Smooth muscle cell (in vitro differentiated cells): Measurements from ENCODE around the gene SPATA17. TPM values are rescaled to one million over a fixed set of nuclear protein-coding genes. Genes with fewer than 3 reads are reported as not detected.

ENCODE experiments used
- DNase-seq: peaks from one replicate; lab custom pipeline; 2025; ENCODE audit not compliant: unreplicated experiment; lab: John Stamatoyannopoulos, UW
- H2AFZ ChIP-seq: fragments of 200-600 bp; sonication (generic); 2 replicates; pipeline ENCODE4 v1.6.0; 2016; ENCODE audit warnings: antibody characterized with exemption, low read depth, mild to moderate bottlenecking
- H3F3A ChIP-seq: fragments of 200-600 bp; sonication (generic); 2 replicates; pipeline ENCODE4 v1.6.0; 2017; ENCODE audit warnings: antibody characterized with exemption, low read depth
- H3K27ac ChIP-seq: fragments of 200-600 bp; sonication (generic); 2 replicates; pipeline ENCODE4 v1.5.1; 2016; ENCODE audit warnings: low read depth, mild to moderate bottlenecking
- H3K27me3 ChIP-seq: fragments of 200-600 bp; sonication (generic); 2 replicates; pipeline ENCODE4 v1.6.1; 2016; ENCODE audit warnings: low read depth, mild to moderate bottlenecking
- H3K36me3 ChIP-seq: fragments of 200-600 bp; sonication (generic); 2 replicates; pipeline ENCODE4 v1.5.1; 2016; ENCODE audit warnings: low read depth
- H3K4me1 ChIP-seq: fragments of 200-600 bp; sonication (generic); 2 replicates; pipeline ENCODE4 v1.5.1; 2016; ENCODE audit warnings: low read depth
- H3K4me2 ChIP-seq: fragments of 200-600 bp; sonication (generic); 2 replicates; pipeline ENCODE4 v1.6.0; 2016; ENCODE audit warnings: mild to moderate bottlenecking
- H3K4me3 ChIP-seq: fragments of 200-600 bp; sonication (generic); 2 replicates; pipeline ENCODE4 v1.5.1; 2016; ENCODE audit warnings: mild to moderate bottlenecking
- H3K79me2 ChIP-seq: fragments of 200-600 bp; sonication (generic); 2 replicates; pipeline ENCODE4 v1.6.0; 2016; ENCODE audit warnings: low read depth, mild to moderate bottlenecking
- H3K9ac ChIP-seq: fragments of 200-600 bp; sonication (generic); 2 replicates; pipeline ENCODE4 v1.6.0; 2016; ENCODE audit warnings: low read depth
- H3K9me3 ChIP-seq: fragments of 200-600 bp; sonication (generic); replicated peaks from 2 replicates; pipeline ENCODE4 v1.5.1; 2016; ENCODE audit warnings: low read depth
- H4K20me1 ChIP-seq: fragments of 200-600 bp; sonication (generic); 2 replicates; pipeline ENCODE4 v1.6.0; 2016; ENCODE audit warnings: low read depth
- CTCF ChIP-seq: fragments of 200-600 bp; sonication (generic); IDR thresholded peaks from 2 replicates; pipeline ENCODE4 v1.5.1; 2017; ENCODE audit warnings: borderline replicate concordance, mild to moderate bottlenecking, antibody characterized with exemption; ENCODE audit not compliant: insufficient read depth, poor library complexity, severe bottlenecking
- WGBS: methylation state at CpG from one replicate; pipeline ENCODE4 v1.1.7; 2016; ENCODE audit warnings: low lambda C conversion rate; 5-methylcytosine and 5-hydroxymethylcytosine counted together
- polyA plus RNA-seq: library from polyadenylated mRNA; unstranded; fragments of >200 nt; fragmentation: Nextera tagmentation; extraction: Ambion mirVana; gene quantifications from 2 replicates; pipeline ENCODE4 v1.2.1, GENCODE V29; 2016
- total RNA-seq: library from RNA; depleted of rRNA; stranded (reverse); fragments of >200 nt; gene quantifications from 2 replicates; pipeline ENCODE4 v1.2.3, GENCODE V29; 2014

The SPATA17 gene
- total and polyA plus RNA-seq, 2 experiments from 2014 or later: 0.13 to 1.6 TPM

GRCh38 chr1:217718873-217719272 lies 87.7 kb downstream of the SPATA17 start:
- H4K20me1 ChIP-seq: no peaks in the 10 kb centered on the region
- H3K36me3 ChIP-seq: no peaks in the 10 kb centered on the region
- H3K4me1 ChIP-seq: no peaks in the 10 kb centered on the region
- no peak overlapping the region for H3K4me2 ChIP-seq
- H3K9me3 ChIP-seq: no peaks in the 10 kb centered on the region
- no peaks in the 10 kb centered on the region for H3K27me3 ChIP-seq
- H3K4me3 ChIP-seq: no peak overlapping the region
- DNase-seq: no peak
- 65% methylated on average over 2 of the region's 2 CpGs for WGBS
- no peak overlapping the region for H3K27ac ChIP-seq
- H3K9ac ChIP-seq: no peak overlapping the region
- no peaks in the 10 kb centered on the region for H3K79me2 ChIP-seq
- no peak overlapping the region for H2AFZ ChIP-seq
- no peak for TF ChIP-seq CTCF
- no peaks in the 10 kb centered on the region for H3F3A ChIP-seq

- Histone ChIP-seq H3K27ac (no peak overlapping the region), H4K20me1 (no peaks in the 10 kb centered on the region), H3K27me3 (no peaks in the 10 kb centered on the region), H3K9me3 (no peaks in the 10 kb centered on the region), H3K79me2 (no peaks in the 10 kb centered on the region), H3K4me1 (no peaks in the 10 kb centered on the region), H3F3A (no peaks in the 10 kb centered on the region), H3K4me2 (no peak overlapping the region), H3K4me3 (no peak overlapping the region), H3K9ac (no peak overlapping the region), H3K36me3 (no peaks in the 10 kb centered on the region), H2AFZ (no peak overlapping the region)
- no peak for DNase-seq
- WGBS: 55% methylated on average over 1 of the region's 1 CpG
- TF ChIP-seq CTCF: no peak
Observed at GRCh38 chr1:217721692-217722091, 90.5 kb downstream of the SPATA17 start.

GRCh38 chr1:217734973-217735372 lies 103.8 kb downstream of the SPATA17 start:
- no peak overlapping the region for H3K27ac ChIP-seq
- no peaks in the 10 kb centered on the region for H4K20me1 ChIP-seq
- no peak for DNase-seq
- no peak overlapping the region for H3K4me2 ChIP-seq
- H3K9ac ChIP-seq: no peak overlapping the region
- H2AFZ ChIP-seq: no peak overlapping the region
- H3F3A ChIP-seq: no peaks in the 10 kb centered on the region
- no peak for TF ChIP-seq CTCF
- WGBS: 82% methylated on average over 3 of the region's 3 CpGs
- H3K79me2 ChIP-seq: no peaks in the 10 kb centered on the region
- H3K4me3 ChIP-seq: no peak overlapping the region
- no peaks in the 10 kb centered on the region for H3K9me3 ChIP-seq
- H3K27me3 ChIP-seq: no peaks in the 10 kb centered on the region
- no peaks in the 10 kb centered on the region for H3K36me3 ChIP-seq
- H3K4me1 ChIP-seq: no peaks in the 10 kb centered on the region

- H3K27me3 ChIP-seq: no peaks in the 10 kb centered on the region
- H3K4me3 ChIP-seq: no peak overlapping the region
- H2AFZ ChIP-seq: no peak overlapping the region
- 90% methylated on average over 2 of the region's 2 CpGs for WGBS
- no peak for DNase-seq
- no peaks in the 10 kb centered on the region for H3F3A ChIP-seq
- peak; percentile 83 for TF ChIP-seq CTCF
- no peaks in the 10 kb centered on the region for H3K9me3 ChIP-seq
- no peaks in the 10 kb centered on the region for H3K79me2 ChIP-seq
- H3K4me2 ChIP-seq: no peak overlapping the region
- H3K27ac ChIP-seq: no peak overlapping the region
- H4K20me1 ChIP-seq: no peaks in the 10 kb centered on the region
- no peaks in the 10 kb centered on the region for H3K36me3 ChIP-seq
- H3K4me1 ChIP-seq: no peaks in the 10 kb centered on the region
- H3K9ac ChIP-seq: no peak overlapping the region
Observed at GRCh38 chr1:217747156-217747769, 116.1 kb downstream of the SPATA17 start.
